ENCODE results near the gene RALGPS1.

RALGPS1 gene

DNA sequence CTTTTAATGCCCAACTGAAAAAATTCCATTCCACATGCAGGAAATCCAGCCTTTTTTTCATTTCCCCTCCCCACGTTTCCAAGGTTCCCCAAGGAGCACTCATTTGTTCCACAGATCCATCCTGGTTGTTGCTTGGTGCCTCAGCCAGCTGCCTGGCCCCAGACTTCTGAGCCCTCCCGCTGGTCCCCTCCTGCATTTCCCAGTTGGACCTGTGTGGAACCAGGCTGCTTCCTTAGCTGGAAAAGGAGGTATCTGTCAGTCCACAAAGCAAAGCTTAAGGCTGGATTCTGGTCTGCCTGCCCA is 163.0 kb downstream of the RALGPS1 start:
- H3K4me3 ChIP-seq (ENCODE audit: low read depth, low read length), result no peak overlapping the region
- TF ChIP-seq, protein P1, sequence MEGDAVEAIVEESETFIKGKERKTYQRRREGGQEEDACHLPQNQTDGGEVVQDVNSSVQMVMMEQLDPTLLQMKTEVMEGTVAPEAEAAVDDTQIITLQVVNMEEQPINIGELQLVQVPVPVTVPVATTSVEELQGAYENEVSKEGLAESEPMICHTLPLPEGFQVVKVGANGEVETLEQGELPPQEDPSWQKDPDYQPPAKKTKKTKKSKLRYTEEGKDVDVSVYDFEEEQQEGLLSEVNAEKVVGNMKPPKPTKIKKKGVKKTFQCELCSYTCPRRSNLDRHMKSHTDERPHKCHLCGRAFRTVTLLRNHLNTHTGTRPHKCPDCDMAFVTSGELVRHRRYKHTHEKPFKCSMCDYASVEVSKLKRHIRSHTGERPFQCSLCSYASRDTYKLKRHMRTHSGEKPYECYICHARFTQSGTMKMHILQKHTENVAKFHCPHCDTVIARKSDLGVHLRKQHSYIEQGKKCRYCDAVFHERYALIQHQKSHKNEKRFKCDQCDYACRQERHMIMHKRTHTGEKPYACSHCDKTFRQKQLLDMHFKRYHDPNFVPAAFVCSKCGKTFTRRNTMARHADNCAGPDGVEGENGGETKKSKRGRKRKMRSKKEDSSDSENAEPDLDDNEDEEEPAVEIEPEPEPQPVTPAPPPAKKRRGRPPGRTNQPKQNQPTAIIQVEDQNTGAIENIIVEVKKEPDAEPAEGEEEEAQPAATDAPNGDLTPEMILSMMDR (IDR thresholded peaks at IDR 0.05; ENCODE audit: low read depth, low read length), result no peak

DNA sequence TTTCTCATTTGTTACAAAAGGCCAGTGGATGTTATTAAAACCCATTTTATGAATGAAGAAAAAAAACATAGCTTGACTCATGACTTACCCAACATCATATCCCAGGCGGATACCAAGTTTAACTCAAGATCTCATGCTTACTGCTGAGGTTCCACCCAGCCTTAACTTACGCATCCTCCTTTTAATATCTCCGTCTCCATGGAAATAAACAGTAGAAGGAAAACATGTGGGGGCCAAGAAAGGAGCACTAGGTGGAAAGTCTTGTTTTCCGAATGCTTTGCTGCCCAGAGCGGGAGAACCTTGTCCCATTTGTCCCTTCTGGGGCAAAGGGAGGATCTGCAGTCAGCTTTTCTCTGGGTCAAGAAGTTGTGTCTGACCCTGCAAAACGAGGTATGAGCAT is 163.8 kb downstream of the RALGPS1 start:
- TF ChIP-seq, protein P1 (IDR thresholded peaks at IDR 0.05; ENCODE audit: low read depth, low read length), result no peak
- no peak overlapping the region for H3K4me3 ChIP-seq (ENCODE audit: low read depth, low read length)

- TF ChIP-seq, protein P1 (IDR thresholded peaks at IDR 0.05; ENCODE audit: low read depth, low read length), result no peak
- H3K4me3 ChIP-seq (ENCODE audit: low read depth, low read length), result no peak overlapping the region
Measured at GRCh38 chr9:127078988-127079387, 164.4 kb downstream of the RALGPS1 start.

- TF ChIP-seq, protein P1 (IDR thresholded peaks at IDR 0.05; ENCODE audit: low read depth, low read length), result no peak
- no peak overlapping the region for H3K4me3 ChIP-seq (ENCODE audit: low read depth, low read length)
Measured at GRCh38 chr9:127079446-127080140, 165.0 kb downstream of the RALGPS1 start.

DNA sequence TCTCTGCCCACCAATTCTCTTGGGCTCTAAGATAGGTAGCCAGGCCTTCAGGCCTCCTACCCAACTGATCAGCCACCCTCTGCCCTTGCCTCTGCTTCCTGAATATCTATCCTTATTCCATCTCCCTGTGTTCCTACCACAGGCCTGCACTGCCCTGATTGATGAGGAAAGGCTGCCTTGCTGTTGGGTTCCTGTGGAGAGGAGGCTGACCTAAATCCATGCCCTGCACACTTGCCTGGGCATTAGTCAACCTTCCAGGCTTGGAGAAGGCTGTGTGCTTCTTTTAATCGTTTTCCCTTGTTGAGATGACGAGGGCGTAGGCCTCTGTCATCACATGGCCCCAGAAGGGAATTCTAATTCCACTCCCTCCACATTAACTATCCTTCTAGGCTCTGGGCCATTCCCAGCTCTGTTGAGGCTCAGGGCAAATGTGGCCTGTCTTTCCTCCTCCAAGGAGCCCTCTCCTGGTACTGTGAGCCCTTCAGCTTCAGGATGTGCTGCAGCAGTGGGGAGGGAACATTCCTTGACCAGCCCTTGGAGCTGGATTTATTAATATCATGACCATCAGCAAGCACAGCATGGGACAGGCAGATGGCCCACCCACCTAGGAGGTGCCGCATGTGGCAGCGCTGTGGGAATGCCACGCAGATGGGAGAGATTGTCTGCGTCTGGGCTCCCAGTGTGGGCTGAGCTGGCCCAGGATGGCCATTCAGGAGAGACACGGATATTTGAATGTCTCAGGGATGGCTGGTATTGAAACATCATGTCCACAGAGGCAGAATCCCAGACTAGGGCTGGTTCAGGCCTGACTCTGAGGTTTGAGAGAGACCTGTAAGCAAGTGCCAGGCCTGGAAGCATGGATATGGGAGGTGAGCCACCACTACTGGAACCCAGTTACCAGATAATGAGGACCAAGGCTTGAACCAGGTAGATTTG is 166.9 kb downstream of the RALGPS1 start:
- no peak overlapping the region for H3K4me3 ChIP-seq (ENCODE audit: low read depth, low read length)
- TF ChIP-seq, protein P1 (IDR thresholded peaks at IDR 0.05; ENCODE audit: low read depth, low read length), result no peak

GRCh38 chr9:127083138-127083980 is 168.8 kb downstream of the RALGPS1 start:
- H3K4me3 ChIP-seq (ENCODE audit: low read depth, low read length), result no peak overlapping the region
- TF ChIP-seq, protein P1 (IDR thresholded peaks at IDR 0.05; ENCODE audit: low read depth, low read length), result no peak

Data from WI38 (cell line).